B cell (primary cell): Measurements from ENCODE around the gene ANO2. TPM values are rescaled to one million over a fixed set of nuclear protein-coding genes. Genes with fewer than 3 reads are reported as not detected.

ENCODE experiments used
- ATAC-seq: fragments of 200-7000 bp; cut with Tn5 transposase; one replicate; pipeline ENCODE4 v1.10.0; 2021; ENCODE audit warnings: low read depth, mild to moderate bottlenecking, moderate number of reproducible peaks, moderate library complexity
- CTCF ChIA-PET: fragments of 350-600 bp; sonication (Branson Sonifier 250); formaldehyde crosslinking; loops from one replicate; lab custom pipeline; 2021; ENCODE audit warnings: antibody characterized with exemption, inconsistent platforms; lab: Charles Lee
- POLR2A ChIA-PET: fragments of 350-600 bp; sonication (Branson Sonifier 250); formaldehyde crosslinking; loops from one replicate; lab custom pipeline; 2021; ENCODE audit warnings: antibody characterized with exemption; lab: Charles Lee
- DNase-seq: peaks from one replicate; pipeline ENCODE4 v3.0.0; 2013
- H2AFZ ChIP-seq: 2 replicates; pipeline ENCODE4 v1.6.1; 2012; ENCODE audit warnings: mild to moderate bottlenecking, low read depth, low read length; ENCODE audit not compliant: insufficient read depth, poor library complexity, severe bottlenecking
- H3K27ac ChIP-seq, 2 donors: 1 replicate in 1 of 2; 2 replicates in 1 of 2; pipeline ENCODE4 v1.5.1; 2012 to 2013; ENCODE audit warnings: low read length in 2 of 2, mild to moderate bottlenecking in 2 of 2, moderate library complexity in 1 of 2
- H3K27me3 ChIP-seq, 4 experiments: fragments of 200-600 bp in 1 of 4; sonication (generic) in 1 of 4; replicated peaks in 1 of 4; 1 replicate in 2 of 4; 2 replicates in 2 of 4; pipeline versions ENCODE4 v1.6.1 to v1.7.0; 2013 to 2016; ENCODE audit warnings: low read length in 3 of 4, mild to moderate bottlenecking in 2 of 4, mixed read lengths in 1 of 4, moderate library complexity in 1 of 4; ENCODE audit not compliant: insufficient read depth in 4 of 4, control insufficient read depth in 3 of 4; ENCODE audit errors: control extremely low read depth in 1 of 4
- H3K36me3 ChIP-seq, 2 experiments: replicated peaks in 1 of 2; 1 replicate in 1 of 2; 2 replicates in 1 of 2; pipeline versions ENCODE4 v1.6.1 to v1.7.1; 2013; ENCODE audit warnings: low read length in 1 of 2; ENCODE audit not compliant: insufficient read depth in 2 of 2, control insufficient read depth in 1 of 2; ENCODE audit errors: control extremely low read depth in 1 of 2, extremely low read depth in 1 of 2
- H3K4me1 ChIP-seq, 2 donors: fragments of 200-600 bp in 1 of 2; sonication (generic) in 1 of 2; 1 replicate in 1 of 2; 2 replicates in 1 of 2; pipeline versions ENCODE4 v1.5.1 to v1.6.1; 2013 to 2017; ENCODE audit warnings: low read length in 2 of 2; ENCODE audit not compliant: control insufficient read depth in 2 of 2, insufficient read depth in 2 of 2
- H3K4me2 ChIP-seq: replicated peaks from 2 replicates; pipeline ENCODE3; 2012; ENCODE audit warnings: mild to moderate bottlenecking, low read depth, low read length; ENCODE audit not compliant: poor library complexity, severe bottlenecking
- H3K4me3 ChIP-seq, 5 experiments: fragments of 200-600 bp in 1 of 5; sonication (generic) in 1 of 5; 1 replicate in 3 of 5; 2 replicates in 2 of 5; pipeline versions ENCODE4 v1.5.1 to v1.7.0; 2011 to 2016; ENCODE audit warnings: low read length in 4 of 5, mild to moderate bottlenecking in 4 of 5, low read depth in 2 of 5, control low read depth in 1 of 5, moderate library complexity in 1 of 5; ENCODE audit not compliant: insufficient read depth in 1 of 5; ENCODE audit errors: control extremely low read depth in 1 of 5, extremely low read depth in 1 of 5
- H3K79me2 ChIP-seq: fragments of 200-600 bp; sonication (generic); one replicate; pipeline ENCODE4 v1.6.0; 2016; ENCODE audit warnings: low read length; ENCODE audit not compliant: control insufficient read depth, insufficient read depth
- H3K9ac ChIP-seq: fragments of 200-600 bp; sonication (generic); 2 replicates; pipeline ENCODE4 v1.6.1; 2017; ENCODE audit warnings: mild to moderate bottlenecking, low read length, moderate library complexity
- H3K9me3 ChIP-seq, 3 donors: one replicate each; pipeline versions ENCODE4 v1.6.1 to v1.7.1; 2013; ENCODE audit warnings: low read length in 2 of 3; ENCODE audit not compliant: control insufficient read depth in 2 of 3, insufficient read depth in 1 of 3; ENCODE audit errors: control extremely low read depth in 1 of 3
- H4K20me1 ChIP-seq: 2 replicates; pipeline ENCODE4 v1.6.0; 2012; ENCODE audit warnings: mild to moderate bottlenecking, low read length; ENCODE audit not compliant: insufficient read depth, control insufficient read depth, poor library complexity, severe bottlenecking
- H3K27ac Mint-ChIP-seq: one replicate; pipeline ENCODE4 v1.8.0; 2021; ENCODE audit warnings: mixed read lengths
- H3K27me3 Mint-ChIP-seq: one replicate; pipeline ENCODE4 v1.8.0; 2021; ENCODE audit warnings: mixed read lengths
- H3K4me1 Mint-ChIP-seq: one replicate; pipeline ENCODE4 v1.8.0; 2021; ENCODE audit warnings: mixed read lengths
- H3K4me3 Mint-ChIP-seq: one replicate; pipeline ENCODE4 v1.8.0; 2021; ENCODE audit warnings: mixed read lengths
- H3K9me3 Mint-ChIP-seq: one replicate; pipeline ENCODE4 v1.8.0; 2022; ENCODE audit warnings: mixed read lengths; ENCODE audit not compliant: insufficient read depth
- EZH2 ChIP-seq: IDR thresholded peaks from 2 replicates; pipeline ENCODE4 v1.6.1; 2012; ENCODE audit warnings: borderline replicate concordance, low read depth, mild to moderate bottlenecking, moderate library complexity, low read length; ENCODE audit not compliant: insufficient read depth, poor library complexity, severe bottlenecking
- WGBS: methylation state at CpG from one replicate; pipeline ENCODE4 v1.1.5; 2013; ENCODE audit warnings: missing lambda C conversion rate; ENCODE audit not compliant: insufficient coverage; 5-methylcytosine and 5-hydroxymethylcytosine counted together
- intact Hi-C: fragments of 100-400 bp; cut with micrococcal nuclease; formaldehyde crosslinking; loops from one replicate; pipeline ENCODE4 v1.10.0; 2022
- polyA plus RNA-seq: library from polyadenylated mRNA; depleted of rRNA; stranded (reverse); fragments of >200 nt; gene quantifications from 2 replicates; pipeline ENCODE4 v1.2.3, GENCODE V29; 2012
- total RNA-seq, 2 donors: library from RNA; stranded (reverse); fragments of 120-200 nt in 1 of 2; gene quantifications; 1 replicate in 1 of 2; 2 replicates in 1 of 2; pipeline versions ENCODE4 v1.2.3 to v1.2.4, GENCODE V29; 2013 to 2022
- TF ChIP-seq, protein P1 (sequence below): fragments of 200-600 bp; IDR thresholded peaks from one replicate; pipeline ENCODE4 v1.8.0; 2022; ENCODE audit warnings: antibody characterized with exemption, mild to moderate bottlenecking

The ANO2 gene
- total and polyA plus RNA-seq, 2 donors (not counting 1 experiment from before 2014, with no cell fraction given), result not detected

DNA sequence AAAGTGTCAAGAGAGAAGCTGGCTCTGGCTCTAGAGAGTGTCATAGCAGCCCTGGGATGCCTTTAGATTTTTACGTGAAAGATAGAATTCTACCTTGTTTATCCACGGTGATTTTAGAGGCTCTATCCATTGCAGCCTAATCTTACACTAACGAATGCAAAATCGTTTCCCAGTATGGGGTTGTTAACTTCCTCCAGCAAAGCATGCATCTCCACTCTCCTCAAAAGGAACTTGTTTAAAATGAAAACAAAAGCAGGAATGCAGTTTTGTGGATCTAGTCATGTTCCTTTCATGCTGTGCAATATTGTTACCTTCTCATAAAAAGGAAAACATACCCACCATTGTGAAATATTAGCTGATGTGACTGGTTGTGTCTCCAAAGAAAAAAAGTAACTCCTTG, 88.4 kb downstream of the ANO2 start:
- no peak overlapping the region for H3K27ac Mint-ChIP-seq
- no peak for TF ChIP-seq EZH2
- TF ChIP-seq, protein P1, sequence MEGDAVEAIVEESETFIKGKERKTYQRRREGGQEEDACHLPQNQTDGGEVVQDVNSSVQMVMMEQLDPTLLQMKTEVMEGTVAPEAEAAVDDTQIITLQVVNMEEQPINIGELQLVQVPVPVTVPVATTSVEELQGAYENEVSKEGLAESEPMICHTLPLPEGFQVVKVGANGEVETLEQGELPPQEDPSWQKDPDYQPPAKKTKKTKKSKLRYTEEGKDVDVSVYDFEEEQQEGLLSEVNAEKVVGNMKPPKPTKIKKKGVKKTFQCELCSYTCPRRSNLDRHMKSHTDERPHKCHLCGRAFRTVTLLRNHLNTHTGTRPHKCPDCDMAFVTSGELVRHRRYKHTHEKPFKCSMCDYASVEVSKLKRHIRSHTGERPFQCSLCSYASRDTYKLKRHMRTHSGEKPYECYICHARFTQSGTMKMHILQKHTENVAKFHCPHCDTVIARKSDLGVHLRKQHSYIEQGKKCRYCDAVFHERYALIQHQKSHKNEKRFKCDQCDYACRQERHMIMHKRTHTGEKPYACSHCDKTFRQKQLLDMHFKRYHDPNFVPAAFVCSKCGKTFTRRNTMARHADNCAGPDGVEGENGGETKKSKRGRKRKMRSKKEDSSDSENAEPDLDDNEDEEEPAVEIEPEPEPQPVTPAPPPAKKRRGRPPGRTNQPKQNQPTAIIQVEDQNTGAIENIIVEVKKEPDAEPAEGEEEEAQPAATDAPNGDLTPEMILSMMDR, result no peak

DNA sequence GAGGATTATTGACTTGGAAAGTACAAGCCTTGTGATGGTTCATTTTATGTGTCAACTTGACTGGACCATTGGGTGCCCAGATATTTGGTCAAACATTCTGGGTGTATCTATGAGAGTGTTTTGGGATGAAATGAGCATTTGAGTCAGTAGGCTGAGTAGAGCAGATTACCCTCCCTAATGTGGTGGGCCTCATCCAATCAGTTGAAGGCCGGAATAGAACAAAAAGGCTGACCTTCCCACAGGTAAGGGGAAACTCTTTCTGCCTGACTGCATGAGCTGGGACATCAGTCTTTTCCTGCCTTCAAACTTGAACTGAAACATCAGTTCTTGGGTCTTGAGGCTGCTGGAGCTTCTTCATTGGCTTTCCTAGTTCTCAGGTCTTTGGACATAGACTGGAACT, 98.1 kb downstream of the ANO2 start:
- Histone ChIP-seq H3K79me2 (no peaks in the 10 kb centered on the region), H2AFZ (no peak overlapping the region), H3K9me3 (no peaks in the 10 kb centered on the region), H3K4me3 (no peak overlapping the region), H4K20me1 (no peaks in the 10 kb centered on the region), H3K4me2 (no peak overlapping the region), H3K27me3 (peaks cover 0 to 4% (median 0%) of the 10 kb centered on the region in 4 experiments), H3K36me3 (no peaks in the 10 kb centered on the region), H3K9ac (no peak overlapping the region), H3K27ac (no peak overlapping the region), H3K4me1 (no peaks in the 10 kb centered on the region)
- no peak overlapping the region for H3K27ac Mint-ChIP-seq
- H3K4me3 Mint-ChIP-seq, result no peak overlapping the region
- ChIA-PET POLR2A (no interaction called here), CTCF (no interaction called here)
- DNase-seq (no peak), ATAC-seq (no peak)
- 100% methylated on average over 1 of the region's 1 CpG for WGBS
- H3K4me1 Mint-ChIP-seq, result no peaks in the 10 kb centered on the region
- H3K9me3 Mint-ChIP-seq, result no peaks in the 10 kb centered on the region
- TF ChIP-seq EZH2, result no peak
- TF ChIP-seq, protein P1, result no peak
- intact Hi-C loops, result no loop called here
- H3K27me3 Mint-ChIP-seq, result peaks cover 4% of the 10 kb centered on the region

More for the DNA sequence above, 88.4 kb downstream of the ANO2 start:
- Histone ChIP-seq H4K20me1 (no peaks in the 10 kb centered on the region), H3K27me3 (peaks cover 0 to 3% (median 0%) of the 10 kb centered on the region in 4 experiments), H3K9me3 (peaks cover 0 to 3% (median 0%) of the 10 kb centered on the region in 3 donors), H3K4me3 (no peak overlapping the region), H3K36me3 (no peaks in the 10 kb centered on the region), H3K9ac (no peak overlapping the region), H3K4me1 (no peaks in the 10 kb centered on the region), H3K4me2 (no peak overlapping the region), H3K27ac (no peak overlapping the region), H3K79me2 (no peaks in the 10 kb centered on the region), H2AFZ (no peak overlapping the region)
- ChIA-PET POLR2A (no interaction called here), CTCF (no interaction called here)
- DNase-seq, result no peak
- Mint-ChIP-seq H3K9me3 (peaks cover 3% of the 10 kb centered on the region), H3K4me3 (no peak overlapping the region), H3K4me1 (no peaks in the 10 kb centered on the region), H3K27me3 (peaks cover 9% of the 10 kb centered on the region)
- intact Hi-C loops, result no loop called here
- ATAC-seq, result no peak
- WGBS, result 89% methylated on average over 4 of the region's 4 CpGs
